ENCODE results near the gene RBCK1.
"Not testable (repeated sequence)": the region's sequence is repeated elsewhere in the genome, so short reads cannot be mapped to it uniquely, and the experiment has no call there.

Gene RBCK1

DNA sequence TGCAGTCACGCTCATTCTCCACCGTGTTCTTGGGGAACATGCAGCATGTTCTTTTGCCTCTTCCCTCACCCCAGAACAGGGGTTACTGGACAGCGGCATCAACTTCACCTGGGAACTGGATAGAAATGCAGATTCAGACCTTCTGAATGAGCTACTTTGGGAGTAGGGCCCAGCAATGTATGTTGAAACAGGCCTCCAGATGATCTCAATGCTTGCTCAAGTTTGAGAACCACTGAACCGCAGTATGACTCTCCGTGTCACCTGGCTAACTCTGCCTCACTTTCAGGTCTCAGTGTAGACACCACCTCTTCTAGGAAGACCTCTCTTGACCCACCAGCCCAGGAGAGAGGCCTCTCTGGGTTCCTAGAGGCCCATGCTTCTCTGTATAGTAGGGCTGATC lies 22.7 kb upstream of the RBCK1 start:
- Histone ChIP-seq H3K27ac (no peak overlapping the region), H3K27me3 (no peaks in the 10 kb centered on the region), H3K4me1 (peaks cover 12% of the 10 kb centered on the region), H3K36me3 (peaks cover 60% of the 10 kb centered on the region), H4K20me1 (peaks cover 78% of the 10 kb centered on the region), H3K9ac (no peak overlapping the region), H3K4me3 (no peak overlapping the region), H3K9me3 (no peaks in the 10 kb centered on the region), H3K4me2 (no peak overlapping the region)
- TF ChIP-seq Cebpa-rat (IDR thresholded peaks at IDR 0.05) = no peak

DNA sequence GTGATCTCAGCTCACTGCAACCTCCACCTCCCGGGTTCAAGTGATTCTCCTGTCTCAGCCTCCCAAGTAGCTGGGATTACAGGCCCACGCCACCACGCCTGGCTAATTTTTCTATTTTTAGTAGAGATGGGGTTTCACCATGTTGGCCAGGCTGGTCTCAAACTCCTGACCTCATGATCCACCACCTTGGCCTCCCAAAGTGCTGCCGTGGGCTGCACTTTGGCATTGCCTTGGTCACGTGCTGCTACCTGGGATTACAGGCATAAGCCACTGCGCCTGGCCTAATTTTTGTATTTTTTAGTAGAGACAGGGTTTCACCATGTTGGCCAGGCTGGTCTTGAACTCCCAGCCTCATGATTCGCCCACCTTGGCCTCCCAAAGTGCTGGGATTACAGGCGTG lies 21.5 kb upstream of the RBCK1 start:
- Histone ChIP-seq H4K20me1 (peaks cover 87% of the 10 kb centered on the region), H3K4me1 (peaks cover 12% of the 10 kb centered on the region), H3K36me3 (peaks cover 72% of the 10 kb centered on the region)
- not testable (repeated sequence) for H3K9me3 ChIP-seq, H3K9ac ChIP-seq, H3K4me3 ChIP-seq, H3K27me3 ChIP-seq, H3K4me2 ChIP-seq, H3K27ac ChIP-seq

DNA sequence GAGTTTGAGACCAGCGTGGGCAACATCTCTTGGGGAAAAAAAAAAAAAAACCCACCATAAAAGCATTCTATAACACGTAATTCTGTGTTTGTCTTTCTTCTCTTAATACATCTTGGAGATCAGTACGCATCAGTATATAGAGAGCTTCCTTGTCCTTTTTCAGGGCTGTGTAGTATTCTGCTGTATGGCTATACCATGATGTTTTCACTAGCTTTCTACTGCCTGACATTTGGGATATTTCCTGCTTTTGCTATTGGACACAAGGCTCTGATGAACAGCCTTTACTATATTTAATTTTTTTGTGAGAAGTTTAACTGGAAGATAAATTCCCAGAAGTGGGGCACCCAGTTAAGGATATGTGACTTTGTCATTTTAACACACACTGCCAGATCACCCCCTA lies 20.6 kb upstream of the RBCK1 start:
- H3K27ac ChIP-seq = no peak overlapping the region
- no peaks in the 10 kb centered on the region for H3K27me3 ChIP-seq
- no peaks in the 10 kb centered on the region for H3K9me3 ChIP-seq
- no peak overlapping the region for H3K4me3 ChIP-seq
- TF ChIP-seq Cebpa-rat (IDR thresholded peaks at IDR 0.05) = no peak
- no peak overlapping the region for H3K9ac ChIP-seq
- peaks cover 80% of the 10 kb centered on the region for H3K36me3 ChIP-seq
- H3K4me2 ChIP-seq = no peak overlapping the region
- H4K20me1 ChIP-seq = peaks cover 82% of the 10 kb centered on the region
- H3K4me1 ChIP-seq = peaks cover 6% of the 10 kb centered on the region

DNA sequence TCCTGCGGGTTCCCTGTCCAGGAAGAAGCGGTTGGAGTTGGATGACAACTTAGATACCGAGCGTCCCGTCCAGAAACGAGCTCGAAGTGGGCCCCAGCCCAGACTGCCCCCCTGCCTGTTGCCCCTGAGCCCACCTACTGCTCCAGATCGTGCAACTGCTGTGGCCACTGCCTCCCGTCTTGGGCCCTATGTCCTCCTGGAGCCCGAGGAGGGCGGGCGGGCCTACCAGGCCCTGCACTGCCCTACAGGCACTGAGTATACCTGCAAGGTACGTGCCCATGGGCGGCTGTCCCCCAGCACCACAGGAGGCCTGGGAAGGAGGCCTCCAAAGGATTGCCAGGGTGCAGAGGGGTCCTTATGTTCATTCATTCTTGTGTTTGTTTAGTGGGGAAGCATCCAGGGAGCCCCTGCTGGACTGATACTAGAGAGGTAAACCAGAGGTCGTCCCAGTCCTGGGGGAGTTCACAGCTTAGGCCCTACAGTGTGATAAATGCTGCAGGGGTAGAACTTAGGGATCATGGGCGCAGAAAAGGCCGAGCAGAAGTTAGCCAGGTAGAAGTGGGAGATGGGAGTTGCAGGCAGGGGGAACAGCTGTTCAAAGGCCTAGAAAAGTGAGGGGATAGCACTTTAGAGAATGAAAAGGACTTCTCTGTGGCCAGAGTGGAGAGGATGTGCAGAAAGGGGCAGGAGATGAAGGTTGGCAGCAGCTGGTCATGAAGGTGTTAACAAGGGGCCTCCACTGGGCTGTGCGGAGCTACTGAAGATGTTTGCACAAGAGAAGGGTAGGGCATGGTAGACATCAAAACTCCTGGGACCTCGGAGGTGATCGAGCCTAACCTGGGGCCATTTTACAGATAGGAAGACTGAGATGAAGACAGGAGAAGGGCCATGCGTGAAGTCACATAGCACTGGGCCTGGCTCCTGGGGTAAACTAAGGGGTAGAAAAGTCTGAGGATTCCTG lies 19.8 kb upstream of the RBCK1 start:
- Histone ChIP-seq H4K20me1 (peaks cover 82% of the 10 kb centered on the region), H3K27ac (no peak overlapping the region), H3K9ac (no peak overlapping the region), H3K9me3 (no peaks in the 10 kb centered on the region), H3K36me3 (peaks cover 88% of the 10 kb centered on the region), H3K4me1 (no peaks in the 10 kb centered on the region; the same call in 1 of the 2 replicates), H3K27me3 (no peaks in the 10 kb centered on the region), H3K4me3 (no peak overlapping the region), H3K4me2 (no peak overlapping the region)
- TF ChIP-seq Cebpa-rat (IDR thresholded peaks at IDR 0.05) = no peak

DNA sequence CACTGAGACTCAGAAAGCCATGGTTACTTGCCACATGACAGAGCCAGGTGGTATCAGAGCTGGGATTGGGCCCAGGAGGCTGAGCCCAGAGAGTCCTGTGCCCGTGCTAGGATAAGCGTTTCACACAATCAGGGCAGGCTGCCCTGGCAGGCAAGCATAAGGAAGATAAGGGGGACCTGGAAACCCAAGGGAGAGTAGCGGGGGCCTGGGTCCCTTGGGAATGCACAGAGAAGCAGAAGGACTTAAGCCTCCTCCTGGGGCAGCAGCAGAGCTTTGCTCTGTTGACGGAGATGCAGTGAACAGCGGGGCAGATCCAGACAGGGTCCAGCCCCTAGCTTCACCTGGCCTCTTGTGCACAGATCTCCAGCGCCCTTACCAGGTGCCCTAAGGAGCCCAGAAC lies 18.9 kb upstream of the RBCK1 start:
- peaks cover 76% of the 10 kb centered on the region for H4K20me1 ChIP-seq
- no peak overlapping the region for H3K4me2 ChIP-seq
- H3K4me1 ChIP-seq = no peaks in the 10 kb centered on the region
- H3K9me3 ChIP-seq = no peaks in the 10 kb centered on the region
- no peak overlapping the region for H3K9ac ChIP-seq
- H3K27ac ChIP-seq = no peak overlapping the region
- TF ChIP-seq Cebpa-rat (IDR thresholded peaks at IDR 0.05) = no peak
- H3K27me3 ChIP-seq = no peaks in the 10 kb centered on the region
- H3K4me3 ChIP-seq = no peak overlapping the region
- H3K36me3 ChIP-seq = peaks cover 89% of the 10 kb centered on the region

DNA sequence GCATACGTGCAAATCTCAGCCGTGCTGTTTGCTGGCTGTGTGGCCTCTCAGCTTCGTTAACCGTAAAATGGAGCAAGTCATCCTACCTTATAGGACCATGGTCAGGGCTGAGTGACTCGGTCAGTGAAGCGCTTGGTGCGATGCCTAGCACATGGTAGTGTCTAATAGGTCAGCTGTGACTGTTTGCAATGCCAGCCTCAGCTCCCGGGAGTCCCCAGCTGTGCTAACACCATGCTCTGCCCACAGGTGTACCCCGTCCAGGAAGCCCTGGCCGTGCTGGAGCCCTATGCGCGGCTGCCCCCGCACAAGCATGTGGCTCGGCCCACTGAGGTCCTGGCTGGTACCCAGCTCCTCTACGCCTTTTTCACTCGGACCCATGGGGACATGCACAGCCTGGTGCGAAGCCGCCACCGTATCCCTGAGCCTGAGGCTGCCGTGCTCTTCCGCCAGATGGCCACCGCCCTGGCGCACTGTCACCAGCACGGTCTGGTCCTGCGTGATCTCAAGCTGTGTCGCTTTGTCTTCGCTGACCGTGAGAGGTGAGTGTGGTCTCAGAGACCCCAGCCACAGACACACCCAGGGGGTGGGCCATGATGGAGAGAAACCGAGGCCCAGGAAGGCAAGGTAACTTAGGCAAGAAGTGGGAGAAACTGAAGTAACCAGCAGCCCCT lies 16.9 kb upstream of the RBCK1 start:
- H3K4me2 ChIP-seq = no peak overlapping the region
- no peaks in the 10 kb centered on the region for H3K4me1 ChIP-seq
- H3K27ac ChIP-seq = no peak overlapping the region
- TF ChIP-seq Cebpa-rat (IDR thresholded peaks at IDR 0.05) = no peak
- peaks cover 61% of the 10 kb centered on the region for H4K20me1 ChIP-seq
- H3K4me3 ChIP-seq = no peak overlapping the region
- H3K36me3 ChIP-seq = peaks cover 100% of the 10 kb centered on the region
- H3K27me3 ChIP-seq = no peaks in the 10 kb centered on the region
- H3K9me3 ChIP-seq = no peaks in the 10 kb centered on the region
- no peak overlapping the region for H3K9ac ChIP-seq

DNA sequence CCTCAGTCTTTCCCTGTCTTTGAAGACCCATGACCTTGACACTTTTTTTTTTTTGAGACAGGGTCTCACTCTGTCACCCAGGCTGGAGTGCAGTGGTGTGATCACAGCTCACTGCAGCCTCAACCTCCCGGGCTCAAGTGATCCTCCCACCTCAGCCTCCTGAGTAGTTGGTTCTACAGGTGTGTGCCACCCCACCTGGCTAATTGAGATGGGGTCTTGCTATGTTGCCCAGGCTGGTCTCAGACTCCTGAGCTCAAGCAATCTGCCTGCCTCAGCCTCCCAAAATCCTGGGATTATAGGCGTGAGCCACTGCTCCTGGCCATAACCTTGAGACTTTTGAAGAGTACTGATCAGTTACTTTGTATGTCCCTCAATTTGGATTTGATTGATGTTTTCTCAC lies 14.8 kb upstream of the RBCK1 start:
- not testable (repeated sequence) for H3K4me1 ChIP-seq, H3K4me3 ChIP-seq, H3K27ac ChIP-seq, H3K4me2 ChIP-seq, H3K9ac ChIP-seq, H3K27me3 ChIP-seq, H3K9me3 ChIP-seq
- Histone ChIP-seq H4K20me1 (peaks cover 50% of the 10 kb centered on the region), H3K36me3 (peaks cover 100% of the 10 kb centered on the region)

DNA sequence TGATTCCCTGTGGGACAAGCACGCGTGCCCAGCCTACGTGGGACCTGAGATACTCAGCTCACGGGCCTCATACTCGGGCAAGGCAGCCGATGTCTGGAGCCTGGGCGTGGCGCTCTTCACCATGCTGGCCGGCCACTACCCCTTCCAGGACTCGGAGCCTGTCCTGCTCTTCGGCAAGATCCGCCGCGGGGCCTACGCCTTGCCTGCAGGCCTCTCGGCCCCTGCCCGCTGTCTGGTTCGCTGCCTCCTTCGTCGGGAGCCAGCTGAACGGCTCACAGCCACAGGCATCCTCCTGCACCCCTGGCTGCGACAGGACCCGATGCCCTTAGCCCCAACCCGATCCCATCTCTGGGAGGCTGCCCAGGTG lies 11.9 kb upstream of the RBCK1 start:
- Histone ChIP-seq H3K27ac (no peak overlapping the region), H3K9ac (no peak overlapping the region), H4K20me1 (peaks cover 30% of the 10 kb centered on the region; the same call in 1 of the 2 replicates), H3K4me1 (no peaks in the 10 kb centered on the region), H3K27me3 (no peaks in the 10 kb centered on the region), H3K9me3 (no peaks in the 10 kb centered on the region), H3K36me3 (peaks cover 77% of the 10 kb centered on the region), H3K4me2 (no peak overlapping the region), H3K4me3 (no peak overlapping the region)
- no peak for TF ChIP-seq Cebpa-rat (IDR thresholded peaks at IDR 0.05)

DNA sequence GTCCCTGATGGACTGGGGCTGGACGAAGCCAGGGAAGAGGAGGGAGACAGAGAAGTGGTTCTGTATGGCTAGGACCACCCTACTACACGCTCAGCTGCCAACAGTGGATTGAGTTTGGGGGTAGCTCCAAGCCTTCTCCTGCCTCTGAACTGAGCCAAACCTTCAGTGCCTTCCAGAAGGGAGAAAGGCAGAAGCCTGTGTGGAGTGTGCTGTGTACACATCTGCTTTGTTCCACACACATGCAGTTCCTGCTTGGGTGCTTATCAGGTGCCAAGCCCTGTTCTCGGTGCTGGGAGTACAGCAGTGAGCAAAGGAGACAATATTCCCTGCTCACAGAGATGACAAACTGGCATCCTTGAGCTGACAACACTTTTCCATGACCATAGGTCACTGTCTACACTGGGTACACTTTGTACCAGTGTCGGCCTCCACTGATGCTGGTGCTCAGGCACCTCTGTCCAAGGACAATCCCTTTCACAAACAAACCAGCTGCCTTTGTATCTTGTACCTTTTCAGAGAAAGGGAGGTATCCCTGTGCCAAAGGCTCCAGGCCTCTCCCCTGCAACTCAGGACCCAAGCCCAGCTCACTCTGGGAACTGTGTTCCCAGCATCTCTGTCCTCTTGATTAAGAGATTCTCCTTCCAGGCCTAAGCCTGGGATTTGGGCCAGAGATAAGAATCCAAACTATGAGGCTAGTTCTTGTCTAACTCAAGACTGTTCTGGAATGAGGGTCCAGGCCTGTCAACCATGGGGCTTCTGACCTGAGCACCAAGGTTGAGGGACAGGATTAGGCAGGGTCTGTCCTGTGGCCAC lies 11.3 kb upstream of the RBCK1 start:
- no peaks in the 10 kb centered on the region for H3K27me3 ChIP-seq
- no peak overlapping the region for H3K9ac ChIP-seq
- no peak overlapping the region for H3K27ac ChIP-seq
- no peaks in the 10 kb centered on the region for H3K9me3 ChIP-seq
- peaks cover 27% of the 10 kb centered on the region; the same call in 1 of the 2 replicates for H4K20me1 ChIP-seq
- no peak for TF ChIP-seq Cebpa-rat (IDR thresholded peaks at IDR 0.05)
- H3K4me1 ChIP-seq = peaks cover 2% of the 10 kb centered on the region
- no peak overlapping the region for H3K4me3 ChIP-seq
- H3K36me3 ChIP-seq = peaks cover 71% of the 10 kb centered on the region
- no peak overlapping the region for H3K4me2 ChIP-seq

Data from BLaER1 (cell line).